Nephron progenitor cell (in vitro differentiated cells): Measurements from ENCODE around the gene SYNE2.
"Not testable (repeated sequence)": the region's sequence is repeated elsewhere in the genome, so short reads cannot be mapped to it uniquely, and the experiment has no call there.

Source experiments
- DNase-seq: peaks from one replicate; pipeline ENCODE4 v3.0.0; 2021
- H3K27ac Mint-ChIP-seq: 2 replicates; pipeline ENCODE4 v1.8.0; 2021; ENCODE audit warnings: mild to moderate bottlenecking, moderate library complexity, mixed read lengths
- H3K27me3 Mint-ChIP-seq: 2 replicates; pipeline ENCODE4 v1.8.0; 2021; ENCODE audit warnings: mild to moderate bottlenecking, low read depth, mixed read lengths; ENCODE audit not compliant: poor library complexity
- H3K36me3 Mint-ChIP-seq: 2 replicates; pipeline ENCODE4 v1.8.0; 2021; ENCODE audit warnings: low read depth, mixed read lengths
- H3K4me1 Mint-ChIP-seq: 2 replicates; pipeline ENCODE4 v1.8.0; 2021; ENCODE audit warnings: mixed read lengths
- H3K4me3 Mint-ChIP-seq: 2 replicates; pipeline ENCODE4 v1.8.0; 2021; ENCODE audit warnings: mild to moderate bottlenecking, moderate library complexity, mixed read lengths
- H3K9me3 Mint-ChIP-seq: 2 replicates; pipeline ENCODE4 v1.8.0; 2021; ENCODE audit warnings: mild to moderate bottlenecking, moderate library complexity, mixed read lengths
- CTCF ChIP-seq: fragments of 200-600 bp; sonication (generic); IDR thresholded peaks from 2 replicates; pipeline ENCODE4 v1.5.0; 2021; ENCODE audit warnings: antibody characterized with exemption

The SYNE2 gene

GRCh38 chr14:64040044-64040443 lies 187.2 kb downstream of the SYNE2 start:
- TF ChIP-seq CTCF = no peak
- no peak for DNase-seq
- peaks cover 87% of the 10 kb centered on the region for H3K36me3 Mint-ChIP-seq
- peaks cover 42% of the 10 kb centered on the region for H3K9me3 Mint-ChIP-seq
- H3K4me3 Mint-ChIP-seq = no peak overlapping the region
- H3K27me3 Mint-ChIP-seq = no peaks in the 10 kb centered on the region
- no peaks in the 10 kb centered on the region for H3K4me1 Mint-ChIP-seq
- no peak overlapping the region for H3K27ac Mint-ChIP-seq

- not testable (repeated sequence) for H3K4me1 Mint-ChIP-seq, H3K27ac Mint-ChIP-seq, H3K4me3 Mint-ChIP-seq, DNase-seq, H3K27me3 Mint-ChIP-seq
- Mint-ChIP-seq H3K9me3 (peaks cover 28% of the 10 kb centered on the region), H3K36me3 (peaks cover 90% of the 10 kb centered on the region)
Measured at GRCh38 chr14:64043296-64043695, 190.5 kb downstream of the SYNE2 start.

GRCh38 chr14:64045091-64045490 lies 192.3 kb downstream of the SYNE2 start:
- no peak for TF ChIP-seq CTCF
- Mint-ChIP-seq H3K9me3 (peaks cover 19% of the 10 kb centered on the region), H3K27me3 (no peaks in the 10 kb centered on the region), H3K4me3 (no peak overlapping the region), H3K27ac (no peak overlapping the region), H3K4me1 (no peaks in the 10 kb centered on the region), H3K36me3 (peaks cover 88% of the 10 kb centered on the region)
- DNase-seq = no peak

GRCh38 chr14:64049616-64050381 lies 197.0 kb downstream of the SYNE2 start:
- no peak overlapping the region for H3K27ac Mint-ChIP-seq
- H3K9me3 Mint-ChIP-seq = peaks cover under 1% of the 10 kb centered on the region
- H3K36me3 Mint-ChIP-seq = peaks cover 80% of the 10 kb centered on the region
- DNase-seq = no peak
- no peak overlapping the region for H3K4me3 Mint-ChIP-seq
- H3K27me3 Mint-ChIP-seq = no peaks in the 10 kb centered on the region
- no peak for TF ChIP-seq CTCF
- no peaks in the 10 kb centered on the region for H3K4me1 Mint-ChIP-seq

- Mint-ChIP-seq H3K27ac (no peak overlapping the region), H3K4me3 (no peak overlapping the region), H3K4me1 (no peaks in the 10 kb centered on the region), H3K36me3 (peaks cover 71% of the 10 kb centered on the region), H3K9me3 (no peaks in the 10 kb centered on the region), H3K27me3 (no peaks in the 10 kb centered on the region)
- TF ChIP-seq CTCF = no peak
- no peak for DNase-seq
Measured at GRCh38 chr14:64053694-64054669, 201.2 kb downstream of the SYNE2 start.

GRCh38 chr14:64059454-64060198 lies 206.8 kb downstream of the SYNE2 start:
- H3K4me1 Mint-ChIP-seq = peaks cover 6% of the 10 kb centered on the region

More at GRCh38 chr14:64059454-64060198, 206.8 kb downstream of the SYNE2 start:
- no peaks in the 10 kb centered on the region for H3K9me3 Mint-ChIP-seq
- no peak overlapping the region for H3K4me3 Mint-ChIP-seq
- peak overlapping the region; percentile 31 for H3K27ac Mint-ChIP-seq
- DNase-seq = no peak
- TF ChIP-seq CTCF = no peak
- no peaks in the 10 kb centered on the region for H3K27me3 Mint-ChIP-seq
- peaks cover 45% of the 10 kb centered on the region for H3K36me3 Mint-ChIP-seq
